B cell (primary cell): Measurements from ENCODE around the gene EGFL8. TPM values are rescaled to one million over a fixed set of nuclear protein-coding genes. Genes with fewer than 3 reads are reported as not detected.

Experiments used
- ATAC-seq: fragments of 200-7000 bp; cut with Tn5 transposase; one replicate; pipeline ENCODE4 v1.10.0; 2021; ENCODE audit warnings: low read depth, mild to moderate bottlenecking, moderate number of reproducible peaks, moderate library complexity
- CTCF ChIA-PET: fragments of 350-600 bp; sonication (Branson Sonifier 250); formaldehyde crosslinking; loops from one replicate; lab custom pipeline; 2021; ENCODE audit warnings: antibody characterized with exemption, inconsistent platforms; lab: Charles Lee
- POLR2A ChIA-PET: fragments of 350-600 bp; sonication (Branson Sonifier 250); formaldehyde crosslinking; loops from one replicate; lab custom pipeline; 2021; ENCODE audit warnings: antibody characterized with exemption; lab: Charles Lee
- DNase-seq: peaks from one replicate; pipeline ENCODE4 v3.0.0; 2013
- H2AFZ ChIP-seq: 2 replicates; pipeline ENCODE4 v1.6.1; 2012; ENCODE audit warnings: mild to moderate bottlenecking, low read depth, low read length; ENCODE audit not compliant: insufficient read depth, poor library complexity, severe bottlenecking
- H3K27ac ChIP-seq, 2 donors: 1 replicate in 1 of 2; 2 replicates in 1 of 2; pipeline ENCODE4 v1.5.1; 2012 to 2013; ENCODE audit warnings: low read length in 2 of 2, mild to moderate bottlenecking in 2 of 2, moderate library complexity in 1 of 2
- H3K27me3 ChIP-seq, 4 experiments: fragments of 200-600 bp in 1 of 4; sonication (generic) in 1 of 4; replicated peaks in 1 of 4; 1 replicate in 2 of 4; 2 replicates in 2 of 4; pipeline versions ENCODE4 v1.6.1 to v1.7.0; 2013 to 2016; ENCODE audit warnings: low read length in 3 of 4, mild to moderate bottlenecking in 2 of 4, mixed read lengths in 1 of 4, moderate library complexity in 1 of 4; ENCODE audit not compliant: insufficient read depth in 4 of 4, control insufficient read depth in 3 of 4; ENCODE audit errors: control extremely low read depth in 1 of 4
- H3K36me3 ChIP-seq, 2 experiments: replicated peaks in 1 of 2; 1 replicate in 1 of 2; 2 replicates in 1 of 2; pipeline versions ENCODE4 v1.6.1 to v1.7.1; 2013; ENCODE audit warnings: low read length in 1 of 2; ENCODE audit not compliant: insufficient read depth in 2 of 2, control insufficient read depth in 1 of 2; ENCODE audit errors: control extremely low read depth in 1 of 2, extremely low read depth in 1 of 2
- H3K4me1 ChIP-seq, 2 donors: fragments of 200-600 bp in 1 of 2; sonication (generic) in 1 of 2; 1 replicate in 1 of 2; 2 replicates in 1 of 2; pipeline versions ENCODE4 v1.5.1 to v1.6.1; 2013 to 2017; ENCODE audit warnings: low read length in 2 of 2; ENCODE audit not compliant: control insufficient read depth in 2 of 2, insufficient read depth in 2 of 2
- H3K4me2 ChIP-seq: replicated peaks from 2 replicates; pipeline ENCODE3; 2012; ENCODE audit warnings: mild to moderate bottlenecking, low read depth, low read length; ENCODE audit not compliant: poor library complexity, severe bottlenecking
- H3K4me3 ChIP-seq, 5 experiments: fragments of 200-600 bp in 1 of 5; sonication (generic) in 1 of 5; 1 replicate in 3 of 5; 2 replicates in 2 of 5; pipeline versions ENCODE4 v1.5.1 to v1.7.0; 2011 to 2016; ENCODE audit warnings: low read length in 4 of 5, mild to moderate bottlenecking in 4 of 5, low read depth in 2 of 5, control low read depth in 1 of 5, moderate library complexity in 1 of 5; ENCODE audit not compliant: insufficient read depth in 1 of 5; ENCODE audit errors: control extremely low read depth in 1 of 5, extremely low read depth in 1 of 5
- H3K79me2 ChIP-seq: fragments of 200-600 bp; sonication (generic); one replicate; pipeline ENCODE4 v1.6.0; 2016; ENCODE audit warnings: low read length; ENCODE audit not compliant: control insufficient read depth, insufficient read depth
- H3K9ac ChIP-seq: fragments of 200-600 bp; sonication (generic); 2 replicates; pipeline ENCODE4 v1.6.1; 2017; ENCODE audit warnings: mild to moderate bottlenecking, low read length, moderate library complexity
- H3K9me3 ChIP-seq, 3 donors: one replicate each; pipeline versions ENCODE4 v1.6.1 to v1.7.1; 2013; ENCODE audit warnings: low read length in 2 of 3; ENCODE audit not compliant: control insufficient read depth in 2 of 3, insufficient read depth in 1 of 3; ENCODE audit errors: control extremely low read depth in 1 of 3
- H4K20me1 ChIP-seq: 2 replicates; pipeline ENCODE4 v1.6.0; 2012; ENCODE audit warnings: mild to moderate bottlenecking, low read length; ENCODE audit not compliant: insufficient read depth, control insufficient read depth, poor library complexity, severe bottlenecking
- H3K27ac Mint-ChIP-seq: one replicate; pipeline ENCODE4 v1.8.0; 2021; ENCODE audit warnings: mixed read lengths
- H3K27me3 Mint-ChIP-seq: one replicate; pipeline ENCODE4 v1.8.0; 2021; ENCODE audit warnings: mixed read lengths
- H3K4me1 Mint-ChIP-seq: one replicate; pipeline ENCODE4 v1.8.0; 2021; ENCODE audit warnings: mixed read lengths
- H3K4me3 Mint-ChIP-seq: one replicate; pipeline ENCODE4 v1.8.0; 2021; ENCODE audit warnings: mixed read lengths
- H3K9me3 Mint-ChIP-seq: one replicate; pipeline ENCODE4 v1.8.0; 2022; ENCODE audit warnings: mixed read lengths; ENCODE audit not compliant: insufficient read depth
- EZH2 ChIP-seq: IDR thresholded peaks from 2 replicates; pipeline ENCODE4 v1.6.1; 2012; ENCODE audit warnings: borderline replicate concordance, low read depth, mild to moderate bottlenecking, moderate library complexity, low read length; ENCODE audit not compliant: insufficient read depth, poor library complexity, severe bottlenecking
- WGBS: methylation state at CpG from one replicate; pipeline ENCODE4 v1.1.5; 2013; ENCODE audit warnings: missing lambda C conversion rate; ENCODE audit not compliant: insufficient coverage; 5-methylcytosine and 5-hydroxymethylcytosine counted together
- intact Hi-C: fragments of 100-400 bp; cut with micrococcal nuclease; formaldehyde crosslinking; loops from one replicate; pipeline ENCODE4 v1.10.0; 2022
- polyA plus RNA-seq: library from polyadenylated mRNA; depleted of rRNA; stranded (reverse); fragments of >200 nt; gene quantifications from 2 replicates; pipeline ENCODE4 v1.2.3, GENCODE V29; 2012
- total RNA-seq, 2 donors: library from RNA; stranded (reverse); fragments of 120-200 nt in 1 of 2; gene quantifications; 1 replicate in 1 of 2; 2 replicates in 1 of 2; pipeline versions ENCODE4 v1.2.3 to v1.2.4, GENCODE V29; 2013 to 2022
- TF ChIP-seq, protein P1 (sequence below): fragments of 200-600 bp; IDR thresholded peaks from one replicate; pipeline ENCODE4 v1.8.0; 2022; ENCODE audit warnings: antibody characterized with exemption, mild to moderate bottlenecking

Gene EGFL8
- total and polyA plus RNA-seq, 2 donors (not counting 1 experiment from before 2014, with no cell fraction given): 0.91 to 3.9 TPM

DNA sequence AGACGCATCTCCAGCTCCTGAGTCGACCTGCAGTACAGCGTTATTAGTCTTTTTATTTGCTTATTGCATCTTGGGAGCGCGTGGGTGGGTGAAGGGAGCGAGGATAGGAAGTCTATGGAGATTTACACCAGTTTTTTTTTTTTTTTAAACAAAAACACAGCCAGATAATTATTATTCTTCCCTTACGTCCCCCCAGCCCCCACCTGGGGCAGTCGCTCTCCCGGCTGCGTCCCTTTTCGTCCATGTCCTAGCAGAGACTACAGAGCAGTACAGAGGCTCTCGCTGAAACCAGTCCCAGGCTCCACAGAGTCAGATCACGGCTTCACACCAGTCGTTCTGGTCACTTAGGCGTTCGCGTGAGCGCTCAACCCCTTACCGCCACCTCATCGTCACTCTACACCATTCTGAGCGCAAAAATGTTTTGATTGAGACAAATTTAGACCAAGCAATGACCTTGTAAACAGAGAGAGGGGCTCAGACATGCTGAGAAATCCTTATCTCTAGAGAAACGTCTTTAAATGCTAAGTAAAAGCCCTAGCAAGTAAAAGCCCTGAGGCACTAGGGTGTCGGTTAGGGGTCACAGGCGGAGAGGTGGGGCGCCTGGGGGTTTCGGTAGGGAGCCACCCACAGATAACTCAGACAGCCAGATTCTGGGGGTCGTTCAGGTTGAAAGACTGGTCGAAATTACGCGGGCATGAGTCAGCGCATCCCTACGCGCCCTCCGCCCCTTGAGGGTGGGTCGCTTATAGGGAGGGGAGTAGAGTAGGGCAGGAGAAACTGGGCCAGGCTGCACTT, 11.4 kb upstream of the EGFL8 start:
- no peak for TF ChIP-seq EZH2
- TF ChIP-seq, protein P1, sequence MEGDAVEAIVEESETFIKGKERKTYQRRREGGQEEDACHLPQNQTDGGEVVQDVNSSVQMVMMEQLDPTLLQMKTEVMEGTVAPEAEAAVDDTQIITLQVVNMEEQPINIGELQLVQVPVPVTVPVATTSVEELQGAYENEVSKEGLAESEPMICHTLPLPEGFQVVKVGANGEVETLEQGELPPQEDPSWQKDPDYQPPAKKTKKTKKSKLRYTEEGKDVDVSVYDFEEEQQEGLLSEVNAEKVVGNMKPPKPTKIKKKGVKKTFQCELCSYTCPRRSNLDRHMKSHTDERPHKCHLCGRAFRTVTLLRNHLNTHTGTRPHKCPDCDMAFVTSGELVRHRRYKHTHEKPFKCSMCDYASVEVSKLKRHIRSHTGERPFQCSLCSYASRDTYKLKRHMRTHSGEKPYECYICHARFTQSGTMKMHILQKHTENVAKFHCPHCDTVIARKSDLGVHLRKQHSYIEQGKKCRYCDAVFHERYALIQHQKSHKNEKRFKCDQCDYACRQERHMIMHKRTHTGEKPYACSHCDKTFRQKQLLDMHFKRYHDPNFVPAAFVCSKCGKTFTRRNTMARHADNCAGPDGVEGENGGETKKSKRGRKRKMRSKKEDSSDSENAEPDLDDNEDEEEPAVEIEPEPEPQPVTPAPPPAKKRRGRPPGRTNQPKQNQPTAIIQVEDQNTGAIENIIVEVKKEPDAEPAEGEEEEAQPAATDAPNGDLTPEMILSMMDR: no peak
- ATAC-seq (no peak), DNase-seq (no peak)
- peak overlapping the region; percentile 99 for H3K4me3 Mint-ChIP-seq
- H3K9me3 Mint-ChIP-seq: no peaks in the 10 kb centered on the region
- Histone ChIP-seq H3K27me3 (peaks cover 0 to 63% (median 25%) of the 10 kb centered on the region in 4 experiments), H3K4me3 (no peak overlapping the region), H3K36me3 (no peaks in the 10 kb centered on the region), H2AFZ (no peak overlapping the region), H3K4me1 (peaks cover 34 to 42% of the 10 kb centered on the region in 2 donors), H3K27ac (no peak overlapping the region), H3K4me2 (peak overlapping the region; percentile 24), H3K9me3 (peaks cover 0 to 16% (median 3%) of the 10 kb centered on the region in 3 donors), H3K79me2 (no peaks in the 10 kb centered on the region), H3K9ac (no peak overlapping the region), H4K20me1 (no peaks in the 10 kb centered on the region)
- H3K27ac Mint-ChIP-seq: no peak overlapping the region
- peaks cover 57% of the 10 kb centered on the region for H3K4me1 Mint-ChIP-seq
- POLR2A ChIA-PET: interaction anchor here (0.6 to 0.7 kb wide), 3 partner anchors 55 to 1535 kb away, joined by 3 to 5 read pairs (median 5); partner anchors contain the start of gene MRPS18B
- CTCF ChIA-PET: interaction anchor here (0.5 to 0.7 kb wide), 3 partner anchors 92 to 1195 kb away, joined by 3 to 5 read pairs (median 3); no protein-coding TSS in a partner anchor
- peaks cover 44% of the 10 kb centered on the region for H3K27me3 Mint-ChIP-seq
- WGBS: 64% methylated on average over 27 of the region's 35 CpGs
- intact Hi-C loops: loop anchor here (10.0 kb wide), 1 partner anchor 108 kb away; no protein-coding TSS in a partner anchor
